GM12865 (cell line): ENCODE results near the gene RAB11FIP4.

Experiments used
- DNase-seq: peaks from one replicate; pipeline ENCODE4 v3.0.0; 2010; ENCODE audit warnings: low read depth
- H3K4me3 ChIP-seq: 2 replicates; pipeline ENCODE4 v1.5.1; 2011; ENCODE audit warnings: mild to moderate bottlenecking, low read depth, low read length, control low read depth
- TF ChIP-seq, protein P1 (sequence below): IDR thresholded peaks from 2 replicates; pipeline ENCODE4 v1.5.1; 2011; ENCODE audit warnings: low read length, control low read depth, low read depth, inconsistent platforms; ENCODE audit not compliant: insufficient read depth; ENCODE audit errors: missing control alignments

The RAB11FIP4 gene

DNA sequence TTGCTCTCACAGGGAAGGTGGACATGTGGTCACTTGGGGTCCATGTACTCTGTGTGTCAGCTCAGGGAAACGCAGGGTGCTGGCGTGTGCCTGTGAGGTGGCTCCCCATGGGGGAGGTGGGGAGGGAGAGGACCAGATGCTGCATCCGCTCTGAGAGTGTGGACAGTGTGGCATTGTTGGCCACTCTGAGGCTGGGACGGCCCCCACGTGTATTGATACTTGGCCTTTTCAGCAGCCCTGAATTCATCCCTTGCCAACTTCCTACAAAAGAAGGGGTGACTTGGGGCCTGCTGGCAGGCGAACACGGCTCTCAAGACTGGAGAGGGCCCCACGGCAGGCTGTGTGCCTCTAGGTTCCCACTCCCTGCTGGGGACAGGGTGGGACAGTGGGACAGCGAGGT is 120.1 kb downstream of the RAB11FIP4 start:
- TF ChIP-seq, protein P1, sequence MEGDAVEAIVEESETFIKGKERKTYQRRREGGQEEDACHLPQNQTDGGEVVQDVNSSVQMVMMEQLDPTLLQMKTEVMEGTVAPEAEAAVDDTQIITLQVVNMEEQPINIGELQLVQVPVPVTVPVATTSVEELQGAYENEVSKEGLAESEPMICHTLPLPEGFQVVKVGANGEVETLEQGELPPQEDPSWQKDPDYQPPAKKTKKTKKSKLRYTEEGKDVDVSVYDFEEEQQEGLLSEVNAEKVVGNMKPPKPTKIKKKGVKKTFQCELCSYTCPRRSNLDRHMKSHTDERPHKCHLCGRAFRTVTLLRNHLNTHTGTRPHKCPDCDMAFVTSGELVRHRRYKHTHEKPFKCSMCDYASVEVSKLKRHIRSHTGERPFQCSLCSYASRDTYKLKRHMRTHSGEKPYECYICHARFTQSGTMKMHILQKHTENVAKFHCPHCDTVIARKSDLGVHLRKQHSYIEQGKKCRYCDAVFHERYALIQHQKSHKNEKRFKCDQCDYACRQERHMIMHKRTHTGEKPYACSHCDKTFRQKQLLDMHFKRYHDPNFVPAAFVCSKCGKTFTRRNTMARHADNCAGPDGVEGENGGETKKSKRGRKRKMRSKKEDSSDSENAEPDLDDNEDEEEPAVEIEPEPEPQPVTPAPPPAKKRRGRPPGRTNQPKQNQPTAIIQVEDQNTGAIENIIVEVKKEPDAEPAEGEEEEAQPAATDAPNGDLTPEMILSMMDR = no peak
- DNase-seq = no peak
- H3K4me3 ChIP-seq = no peak overlapping the region

DNA sequence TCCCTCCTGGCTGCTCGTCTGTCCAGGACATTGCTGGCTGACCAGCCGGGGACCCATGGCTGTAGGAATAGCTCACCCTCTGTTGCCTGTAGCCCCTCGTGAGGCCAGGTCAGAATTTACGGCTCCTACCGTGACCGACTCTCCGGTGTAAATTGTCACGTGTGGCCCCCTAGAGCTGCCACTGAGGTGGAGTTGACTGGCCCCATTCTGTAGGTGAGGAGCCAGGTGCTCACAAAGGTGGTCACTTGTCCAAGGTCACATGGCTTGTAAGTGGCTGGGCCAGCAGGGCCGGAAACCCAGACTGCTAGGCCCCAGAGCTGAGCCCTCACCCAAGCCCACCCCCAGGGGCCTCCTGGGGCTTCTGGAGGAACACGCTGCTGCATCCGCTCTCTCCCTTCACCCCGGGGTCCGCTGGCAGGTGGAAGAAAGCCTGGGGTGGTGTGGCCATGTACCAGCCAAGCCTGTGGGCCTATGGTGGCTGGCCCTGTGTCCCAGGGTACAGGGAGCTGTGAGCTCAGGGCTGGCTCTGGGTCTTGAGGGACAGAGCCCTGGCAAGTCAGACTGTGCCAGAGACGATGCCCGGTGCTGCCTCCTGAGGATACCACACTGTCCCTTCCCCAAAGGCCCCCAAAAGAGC is 120.7 kb downstream of the RAB11FIP4 start:
- DNase-seq = no peak
- TF ChIP-seq, protein P1 = no peak
- no peak overlapping the region for H3K4me3 ChIP-seq

DNA sequence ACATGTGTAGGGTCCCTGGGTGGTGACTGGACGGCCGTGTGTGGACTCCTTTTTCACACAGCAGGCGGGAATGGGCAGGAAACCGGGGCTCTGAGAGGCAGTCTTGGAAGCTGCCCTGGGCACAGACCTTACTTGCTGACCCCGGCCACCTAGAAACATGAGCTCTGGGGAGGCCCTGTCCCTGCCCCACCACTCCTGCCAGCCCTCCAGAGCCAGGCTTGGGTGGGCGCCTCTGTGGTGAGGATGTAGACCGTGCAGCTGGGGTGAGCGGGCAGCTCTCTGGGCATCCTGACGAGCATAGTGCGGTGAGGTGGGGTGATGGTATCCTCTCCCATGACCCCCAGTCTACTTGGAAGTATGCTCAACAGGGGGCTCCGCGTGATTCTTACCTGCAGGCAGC is 121.3 kb downstream of the RAB11FIP4 start:
- TF ChIP-seq, protein P1 = no peak
- no peak for DNase-seq
- no peak overlapping the region for H3K4me3 ChIP-seq

DNA sequence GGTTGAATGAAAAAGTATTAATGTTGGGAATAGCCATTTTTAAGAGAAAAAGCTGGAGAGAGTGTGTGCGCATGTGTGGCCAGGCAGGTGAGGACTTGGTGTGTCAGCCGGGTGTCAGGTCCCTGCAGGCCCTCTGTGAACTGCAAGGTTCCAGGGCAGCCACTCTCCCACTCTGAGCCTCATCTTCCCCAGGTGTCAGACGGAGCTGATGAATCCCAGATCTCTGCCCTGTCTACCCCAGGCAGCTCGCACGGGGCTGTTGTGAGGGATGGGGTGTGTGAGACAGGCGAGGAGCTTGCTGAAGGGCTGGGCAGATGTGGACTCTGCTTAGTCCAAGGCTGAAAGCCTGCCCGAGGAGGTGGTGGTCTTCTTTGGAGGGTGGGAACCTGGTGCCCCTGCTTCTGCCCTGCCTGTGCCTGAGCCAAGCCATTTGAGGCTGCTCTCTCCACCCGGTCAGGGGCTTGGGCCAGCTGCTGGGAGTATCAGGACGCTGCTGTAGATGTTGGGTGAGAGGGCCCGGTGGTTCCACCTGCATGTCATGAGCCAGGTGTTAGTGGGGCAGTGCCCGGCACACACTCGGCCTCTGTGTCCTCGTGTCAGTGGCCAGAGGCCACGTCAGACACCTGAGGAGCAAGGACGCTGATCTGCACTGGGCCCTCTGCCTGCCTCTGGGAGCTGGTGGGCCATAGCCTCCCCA is 122.4 kb downstream of the RAB11FIP4 start:
- TF ChIP-seq, protein P1 = no peak
- no peak for DNase-seq
- no peak overlapping the region for H3K4me3 ChIP-seq

DNA sequence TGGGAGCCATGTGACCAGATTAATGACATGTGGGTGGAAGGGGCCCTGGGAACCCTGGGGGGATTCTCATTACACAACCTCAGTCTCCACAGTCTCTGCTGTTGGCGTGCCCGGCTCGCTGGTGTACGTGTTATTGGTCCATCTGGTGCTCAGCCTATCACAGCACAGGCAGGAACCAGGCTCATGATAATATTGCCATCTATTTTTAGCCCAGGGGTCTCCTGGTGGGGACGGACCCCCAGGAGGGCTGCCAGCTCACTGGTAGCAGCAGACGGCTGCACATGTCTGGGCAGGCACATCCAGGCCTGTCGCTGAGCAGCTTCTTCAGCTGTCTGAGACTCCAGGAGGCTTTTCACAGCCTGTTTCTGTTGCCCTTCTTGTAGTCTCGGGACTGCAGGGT is 123.8 kb downstream of the RAB11FIP4 start:
- no peak for DNase-seq
- TF ChIP-seq, protein P1 = no peak
- H3K4me3 ChIP-seq = no peak overlapping the region

DNA sequence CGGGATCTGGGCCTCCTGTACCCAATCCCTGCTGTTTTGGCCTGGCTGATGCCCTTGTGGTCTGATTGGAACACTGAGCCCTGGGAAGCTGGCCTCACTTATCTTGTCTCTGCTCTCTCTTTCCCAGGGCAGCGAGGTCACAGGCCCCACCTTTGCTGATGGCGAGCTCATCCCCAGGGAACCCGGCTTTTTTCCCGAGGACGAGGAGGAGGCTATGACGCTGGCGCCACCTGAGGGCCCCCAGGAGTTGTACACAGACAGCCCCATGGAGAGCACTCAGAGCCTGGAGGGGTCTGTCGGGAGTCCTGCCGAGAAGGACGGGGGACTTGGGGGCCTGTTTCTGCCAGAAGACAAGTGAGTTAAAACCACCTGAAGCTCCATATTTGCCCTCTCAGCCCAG is 126.0 kb downstream of the RAB11FIP4 start:
- no peak for DNase-seq
- TF ChIP-seq, protein P1 = peak; percentile 47
- H3K4me3 ChIP-seq = no peak overlapping the region
